HepG2 (cell line): ENCODE measurements around the gene CIAO2B.

Experiments used
- NFIC ChIP-seq: IDR thresholded peaks from 2 replicates; pipeline ENCODE4 v1.6.1; 2012; ENCODE audit warnings: mild to moderate bottlenecking, low read length, inconsistent platforms
- NFYC ChIP-seq: IDR thresholded peaks from 2 replicates; pipeline ENCODE4 v1.6.1; 2016; ENCODE audit warnings: missing genetic modification reagents, missing compliant biosample characterization
- NR3C1 ChIP-seq: sonication (generic); formaldehyde crosslinking; IDR thresholded peaks from 2 replicates; pipeline ENCODE4 v1.4.0; 2020; ENCODE audit warnings: missing genetic modification reagents
- RAD21 ChIP-seq: fragments of 450-650 bp; formaldehyde crosslinking; IDR thresholded peaks from 2 replicates; pipeline ENCODE4 v1.5.0; 2020; ENCODE audit warnings: mild to moderate bottlenecking
- RCOR2 ChIP-seq: IDR thresholded peaks from 2 replicates; pipeline ENCODE4 v1.6.1; 2016; ENCODE audit warnings: missing biosample characterization, missing genetic modification reagents
- SOX13 ChIP-seq, 3 experiments: fragments of 450-650 bp in 1 of 3; sonication (generic) in 1 of 3; formaldehyde crosslinking in 1 of 3; IDR thresholded peaks in 2 of 3; conservative IDR thresholded peaks in 1 of 3; 2 replicates each; pipeline versions ENCODE4 v1.5.0 to v1.6.1; 2016 to 2020; ENCODE audit warnings: antibody characterized with exemption in 1 of 3, mild to moderate bottlenecking in 1 of 3, missing compliant biosample characterization in 1 of 3, missing genetic modification reagents in 1 of 3, moderate library complexity in 1 of 3
- ZNF501 ChIP-seq: sonication (generic); formaldehyde crosslinking; IDR thresholded peaks from 2 replicates; pipeline ENCODE4 v1.5.1; 2020; ENCODE audit warnings: mild to moderate bottlenecking, moderate library complexity, missing genetic modification reagents

- TF ChIP-seq RAD21 (CRISPR knock-in tag), result no peak
- no peak for TF ChIP-seq NFYC (CRISPR knock-in tag)
- TF ChIP-seq SOX13 (IDR thresholded peaks at IDR 0.05), result no peak
- no peak for TF ChIP-seq SOX13 (CRISPR knock-in tag; conservative IDR thresholded peaks at IDR 0.05 in 1 of 2, IDR thresholded peaks at IDR 0.05 in 1 of 2)
- TF ChIP-seq NR3C1, result no peak
- no peak for TF ChIP-seq RCOR2 (CRISPR knock-in tag)
- TF ChIP-seq ZNF501 (CRISPR knock-in tag), result no peak
- no peak for TF ChIP-seq NFIC
Measured at GRCh38 chr16:66916518-66916917, 17.7 kb downstream of the CIAO2B start.
